ENCODE measurements around the gene TOMM22. TPM values are rescaled to one million over a fixed set of nuclear protein-coding genes. Genes with fewer than 3 reads are reported as not detected.

TOMM22 gene
- total and polyA plus RNA-seq, 2 experiments from 2014 or later = 84.0 to 131 TPM

- TF ChIP-seq REST (IDR thresholded peaks at IDR 0.05; ENCODE audit: unreplicated experiment) = no peak
- no peak for TF ChIP-seq JUNB (IDR thresholded peaks at IDR 0.05; ENCODE audit: unreplicated experiment)
These were observed 3.1 kb downstream of the TOMM22 start (continued) for GRCh38 chr22:38684895-38685294.

GRCh38 chr22:38685761-38686160 is 4.0 kb downstream of the TOMM22 start:
- TF ChIP-seq ZNF462 (CRISPR knock-in tag; IDR thresholded peaks at IDR 0.05) (no peak), STAT1 (IDR thresholded peaks at IDR 0.05; ENCODE audit: unreplicated experiment) (no peak), EZH2 (IDR thresholded peaks at IDR 0.05; ENCODE audit: low read depth, unreplicated experiment) (no peak), ZNF114 (CRISPR knock-in tag; IDR thresholded peaks at IDR 0.05) (no peak), ZNF331 (CRISPR knock-in tag; IDR thresholded peaks at IDR 0.05; ENCODE audit: low read depth) (no peak), EZH2phosphoT487 (IDR thresholded peaks at IDR 0.05; ENCODE audit: unreplicated experiment) (no peak)
- H4K20me1 ChIP-seq (replicated peaks; ENCODE audit: insufficient read depth) = peaks cover 14% of the 10 kb centered on the region
- H3K9me2 ChIP-seq (ENCODE audit: insufficient read depth) = peaks cover 4% of the 10 kb centered on the region
- H3K79me2 ChIP-seq (replicated peaks; ENCODE audit: insufficient read depth) = peaks cover 11% of the 10 kb centered on the region
- H3K4me3 Mint-ChIP-seq = no peak overlapping the region
- no peaks in the 10 kb centered on the region for H3K27me3 ChIP-seq (ENCODE audit: insufficient read depth)
- H3K4me3 ChIP-seq = no peak overlapping the region
- H3F3A ChIP-seq (replicated peaks; ENCODE audit: low read depth) = peaks cover 13% of the 10 kb centered on the region; the same call in 1 of the 2 replicates
- H3K4me1 ChIP-seq (ENCODE audit: insufficient read depth) = no peaks in the 10 kb centered on the region; the same call in 1 of the 2 replicates
- H3K4me2 ChIP-seq = no peak overlapping the region
- H3K27ac ChIP-seq (ENCODE audit: low read depth) = no peak overlapping the region
- peaks cover 63% of the 10 kb centered on the region for H3K36me3 Mint-ChIP-seq (ENCODE audit: low read depth)
- H2AFZ ChIP-seq = no peak overlapping the region
- DNase-seq (ENCODE audit: low spot score) = no peak
- H3K27ac Mint-ChIP-seq = no peak overlapping the region
- ATAC-seq = no peak
- H3K4me1 Mint-ChIP-seq = peaks cover 5% of the 10 kb centered on the region
- peaks cover 12% of the 10 kb centered on the region for H3K27me3 Mint-ChIP-seq (ENCODE audit: insufficient read depth, low read depth, poor library complexity)
- peaks cover 22% of the 10 kb centered on the region for H3K9me3 Mint-ChIP-seq
- H3K36me3 ChIP-seq (ENCODE audit: insufficient read depth) = peaks cover 25% of the 10 kb centered on the region; the same call in 1 of the 2 replicates

Data from GM23338 (cell line).